CD14-positive monocyte (primary cell): ENCODE measurements around the gene SNX1. TPM values are rescaled to one million over a fixed set of nuclear protein-coding genes. Genes with fewer than 3 reads are reported as not detected.
"Not testable (repeated sequence)": the region's sequence is repeated elsewhere in the genome, so short reads cannot be mapped to it uniquely, and the experiment has no call there.

Experiments used
- DNase-seq, 3 donors: peaks; one replicate each; pipeline ENCODE4 v3.0.0-alpha.2; 2011 to 2022
- H2AFZ ChIP-seq: 2 replicates; pipeline ENCODE4 v1.6.0; 2012; ENCODE audit warnings: mild to moderate bottlenecking, low read depth, low read length, inconsistent platforms; ENCODE audit not compliant: insufficient read depth, poor library complexity, severe bottlenecking
- H3K27ac ChIP-seq, 2 donors: 1 replicate in 1 of 2; 2 replicates in 1 of 2; pipeline ENCODE4 v1.5.1; 2012 to 2013; ENCODE audit warnings: low read length in 2 of 2, control low read depth in 1 of 2, inconsistent platforms in 1 of 2, low read depth in 1 of 2, mild to moderate bottlenecking in 1 of 2
- H3K27me3 ChIP-seq, 2 donors: one replicate each; pipeline versions ENCODE4 v1.6.0 to v1.6.1; 2011 to 2013; ENCODE audit warnings: low read length in 2 of 2; ENCODE audit not compliant: control insufficient read depth in 2 of 2, insufficient read depth in 2 of 2
- H3K36me3 ChIP-seq, 2 donors: replicated peaks in 1 of 2; 1 replicate in 1 of 2; 2 replicates in 1 of 2; pipeline versions ENCODE4 v1.5.1 to v1.6.1; 2012 to 2013; ENCODE audit warnings: low read length in 2 of 2, control low read depth in 1 of 2, inconsistent platforms in 1 of 2, mild to moderate bottlenecking in 1 of 2; ENCODE audit not compliant: insufficient read depth in 2 of 2, control insufficient read depth in 1 of 2
- H3K4me1 ChIP-seq, 2 donors: 1 replicate in 1 of 2; 2 replicates in 1 of 2; pipeline versions ENCODE4 v1.5.1 to v1.6.1; 2012 to 2013; ENCODE audit warnings: low read length in 2 of 2, control low read depth in 1 of 2, inconsistent platforms in 1 of 2, mild to moderate bottlenecking in 1 of 2, moderate library complexity in 1 of 2; ENCODE audit not compliant: insufficient read depth in 2 of 2, control insufficient read depth in 1 of 2
- H3K4me2 ChIP-seq: replicated peaks from 2 replicates; pipeline ENCODE3; 2012; ENCODE audit warnings: low read length, moderate library complexity, mild to moderate bottlenecking; ENCODE audit not compliant: poor library complexity, severe bottlenecking; ENCODE audit errors: extremely low read depth
- H3K4me3 ChIP-seq, 3 experiments: fragments of 200-600 bp in 1 of 3; sonication (generic) in 1 of 3; replicated peaks in 1 of 3; 1 replicate in 2 of 3; 2 replicates in 1 of 3; pipeline ENCODE4 v1.5.1; 2011 to 2013; ENCODE audit warnings: low read length in 3 of 3, mild to moderate bottlenecking in 3 of 3, control low read depth in 2 of 3, low read depth in 2 of 3, inconsistent platforms in 1 of 3, moderate library complexity in 1 of 3
- H3K79me2 ChIP-seq: 2 replicates; pipeline ENCODE4 v1.6.0; 2012; ENCODE audit warnings: mild to moderate bottlenecking, control low read depth, inconsistent platforms, low read length, moderate library complexity; ENCODE audit not compliant: insufficient read depth
- H3K9ac ChIP-seq: 2 replicates; pipeline ENCODE4 v1.6.0; 2017; ENCODE audit warnings: low read length, mild to moderate bottlenecking; ENCODE audit not compliant: insufficient read depth, poor library complexity, severe bottlenecking
- H3K9me3 ChIP-seq, 2 donors: replicated peaks in 1 of 2; 1 replicate in 1 of 2; 2 replicates in 1 of 2; pipeline versions ENCODE4 v1.5.1 to v1.6.1; 2012 to 2013; ENCODE audit warnings: low read length in 2 of 2, control low read depth in 1 of 2; ENCODE audit not compliant: control insufficient read depth in 1 of 2, insufficient read depth in 1 of 2
- H4K20me1 ChIP-seq: 2 replicates; pipeline ENCODE4 v1.6.0; 2012; ENCODE audit warnings: mild to moderate bottlenecking, low read length, control low read depth, moderate library complexity; ENCODE audit not compliant: insufficient read depth
- H3K27ac Mint-ChIP-seq, 7 donors: one replicate each; pipeline ENCODE4 v1.8.0; 2020; ENCODE audit warnings: mild to moderate bottlenecking in 7 of 7, mixed read lengths in 7 of 7, moderate library complexity in 6 of 7, inconsistent platforms in 2 of 7
- H3K27me3 Mint-ChIP-seq, 3 donors: one replicate each; pipeline ENCODE4 v1.8.0; 2021 to 2022; ENCODE audit warnings: low read depth in 3 of 3, mild to moderate bottlenecking in 3 of 3, mixed read lengths in 3 of 3, moderate library complexity in 3 of 3, inconsistent platforms in 1 of 3
- H3K36me3 Mint-ChIP-seq, 2 donors: one replicate each; pipeline ENCODE4 v1.8.0; 2020; ENCODE audit warnings: mixed read lengths in 2 of 2, inconsistent platforms in 1 of 2, mild to moderate bottlenecking in 1 of 2
- H3K4me1 Mint-ChIP-seq: one replicate; pipeline ENCODE4 v1.8.0; 2020; ENCODE audit warnings: mild to moderate bottlenecking, mixed read lengths
- H3K4me3 Mint-ChIP-seq, 2 donors: one replicate each; pipeline ENCODE4 v1.8.0; 2020; ENCODE audit warnings: mild to moderate bottlenecking in 2 of 2, mixed read lengths in 2 of 2, moderate library complexity in 1 of 2
- H3K9me3 Mint-ChIP-seq, 7 donors: one replicate each; pipeline ENCODE4 v1.8.0; 2020 to 2022; ENCODE audit warnings: mixed read lengths in 7 of 7, mild to moderate bottlenecking in 6 of 7, moderate library complexity in 6 of 7, inconsistent platforms in 2 of 7
- WGBS: methylation state at CpG from one replicate; pipeline ENCODE4 v1.1.5; 2013; ENCODE audit warnings: missing lambda C conversion rate; ENCODE audit not compliant: insufficient coverage; 5-methylcytosine and 5-hydroxymethylcytosine counted together
- intact Hi-C, 2 donors: fragments of 100-400 bp; cut with micrococcal nuclease; formaldehyde crosslinking; loops; one replicate each; pipeline versions ENCODE4 v1.15.0 to v1.15.1; 2023
- polyA plus RNA-seq, 3 donors: library from polyadenylated mRNA; depleted of rRNA in 1 of 3; unstranded in 2 of 3; stranded (reverse) in 1 of 3; fragments of 300-500 nt in 2 of 3; fragments of >200 nt in 1 of 3; fragmentation: Illumina TruSeq in 2 of 3; gene quantifications; 1 replicate in 2 of 3; 2 replicates in 1 of 3; pipeline ENCODE4 v1.2.3, GENCODE V29; 2012 to 2021
- TF ChIP-seq, protein P1 (sequence below): fragments of 200-600 bp; IDR thresholded peaks from one replicate; pipeline ENCODE4 v1.8.0; 2022; ENCODE audit warnings: antibody characterized with exemption, mild to moderate bottlenecking

The SNX1 gene
- polyA plus RNA-seq, 3 donors = 104 to 115 (median 115) TPM

DNA sequence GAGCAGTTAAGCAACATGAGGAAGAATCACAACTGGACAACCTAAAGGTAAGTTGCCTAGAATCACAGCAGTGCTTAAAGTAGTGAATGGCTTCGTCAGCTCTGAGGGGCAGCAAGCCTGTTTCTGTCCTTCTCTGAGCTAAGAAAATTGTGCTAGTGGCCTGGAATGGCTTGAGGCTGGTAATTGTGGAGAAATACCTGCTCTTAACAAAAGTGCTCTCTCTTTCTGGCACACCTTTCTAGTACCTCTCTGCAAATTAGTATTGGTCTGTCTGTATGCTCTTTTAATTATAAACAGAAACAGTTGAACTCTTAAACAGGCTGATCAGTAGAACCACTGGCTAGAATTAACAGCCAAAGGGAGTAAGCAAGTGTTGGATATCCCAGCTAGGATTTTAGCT is 11.6 kb downstream of the SNX1 start:
- Histone ChIP-seq H3K4me3 (no peak overlapping the region), H3K4me1 (peaks cover 50 to 72% of the 10 kb centered on the region in 2 donors), H2AFZ (no peak overlapping the region), H3K36me3 (peaks cover 0 to 5% of the 10 kb centered on the region in 2 donors), H3K9ac (no peak overlapping the region), H3K27me3 (no peaks in the 10 kb centered on the region), H3K4me2 (no peak overlapping the region), H3K27ac (peak overlapping the region in 1 of 2 donors; percentile 47), H4K20me1 (peaks cover 83% of the 10 kb centered on the region), H3K79me2 (peaks cover 100% of the 10 kb centered on the region), H3K9me3 (no peaks in the 10 kb centered on the region)
- intact Hi-C loops = no loop called here
- Mint-ChIP-seq H3K27me3 (no peaks in the 10 kb centered on the region), H3K27ac (peak overlapping the region in 1 of 7 donors; percentile 60), H3K4me3 (no peak overlapping the region), H3K4me1 (peaks cover 65% of the 10 kb centered on the region), H3K9me3 (no peaks in the 10 kb centered on the region), H3K36me3 (peaks cover 5 to 6% of the 10 kb centered on the region in 2 donors)
- WGBS = 100% methylated on average over 1 of the region's 1 CpG
- TF ChIP-seq, protein P1, sequence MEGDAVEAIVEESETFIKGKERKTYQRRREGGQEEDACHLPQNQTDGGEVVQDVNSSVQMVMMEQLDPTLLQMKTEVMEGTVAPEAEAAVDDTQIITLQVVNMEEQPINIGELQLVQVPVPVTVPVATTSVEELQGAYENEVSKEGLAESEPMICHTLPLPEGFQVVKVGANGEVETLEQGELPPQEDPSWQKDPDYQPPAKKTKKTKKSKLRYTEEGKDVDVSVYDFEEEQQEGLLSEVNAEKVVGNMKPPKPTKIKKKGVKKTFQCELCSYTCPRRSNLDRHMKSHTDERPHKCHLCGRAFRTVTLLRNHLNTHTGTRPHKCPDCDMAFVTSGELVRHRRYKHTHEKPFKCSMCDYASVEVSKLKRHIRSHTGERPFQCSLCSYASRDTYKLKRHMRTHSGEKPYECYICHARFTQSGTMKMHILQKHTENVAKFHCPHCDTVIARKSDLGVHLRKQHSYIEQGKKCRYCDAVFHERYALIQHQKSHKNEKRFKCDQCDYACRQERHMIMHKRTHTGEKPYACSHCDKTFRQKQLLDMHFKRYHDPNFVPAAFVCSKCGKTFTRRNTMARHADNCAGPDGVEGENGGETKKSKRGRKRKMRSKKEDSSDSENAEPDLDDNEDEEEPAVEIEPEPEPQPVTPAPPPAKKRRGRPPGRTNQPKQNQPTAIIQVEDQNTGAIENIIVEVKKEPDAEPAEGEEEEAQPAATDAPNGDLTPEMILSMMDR = no peak
- DNase-seq = no peak

DNA sequence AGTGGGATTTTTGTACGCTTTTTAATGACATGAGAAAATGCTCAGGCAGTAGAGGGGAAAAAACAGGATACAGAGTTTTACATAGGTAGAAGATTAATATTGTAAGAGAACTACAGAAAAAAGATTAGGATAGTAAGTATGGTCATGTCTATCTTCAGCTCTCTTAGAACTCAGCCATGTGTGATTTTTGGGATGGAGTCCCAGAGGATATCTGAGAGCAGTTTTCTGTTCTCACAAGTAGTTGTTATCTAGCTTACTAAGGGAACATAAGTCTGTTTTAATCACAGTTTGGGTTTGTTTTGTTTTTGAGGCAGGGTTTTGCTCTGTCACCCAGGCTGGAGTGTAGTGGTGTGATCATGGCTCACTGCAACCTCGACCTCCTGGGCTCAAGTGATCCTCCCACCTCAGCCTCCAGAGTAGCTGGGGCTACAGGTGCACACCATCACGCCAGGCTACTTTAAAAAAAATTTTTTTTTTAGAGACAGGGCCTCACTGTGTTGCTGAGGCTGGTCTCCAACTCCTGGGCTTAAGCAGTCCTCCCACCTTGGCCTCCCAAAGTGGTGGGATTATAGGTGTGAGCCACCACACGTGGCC is 14.4 kb downstream of the SNX1 start:
- not testable (repeated sequence) for H3K9me3 Mint-ChIP-seq, H3K9ac ChIP-seq, H3K4me2 ChIP-seq

More for the DNA sequence above, 14.4 kb downstream of the SNX1 start:
- H3K36me3 Mint-ChIP-seq = peaks cover 18 to 21% of the 10 kb centered on the region in 2 donors
- H3K27ac Mint-ChIP-seq = peak overlapping the region; percentile 27 to 86 (median 78)
- H3K9me3 ChIP-seq, H3K27me3 ChIP-seq, H3K27me3 Mint-ChIP-seq, intact Hi-C loops, H3K4me3 ChIP-seq, H2AFZ ChIP-seq, H3K4me3 Mint-ChIP-seq, DNase-seq: not testable (repeated sequence)
- peaks cover 92% of the 10 kb centered on the region for H4K20me1 ChIP-seq
- peaks cover 53 to 63% of the 10 kb centered on the region in 2 donors for H3K4me1 ChIP-seq
- H3K79me2 ChIP-seq = peaks cover 100% of the 10 kb centered on the region
- peaks cover 75% of the 10 kb centered on the region for H3K4me1 Mint-ChIP-seq
- H3K36me3 ChIP-seq = peaks cover 15 to 27% of the 10 kb centered on the region in 2 donors
- 90% methylated on average over 2 of the region's 4 CpGs for WGBS
- H3K27ac ChIP-seq = peak overlapping the region in 1 of 2 donors; percentile 90
